Activated CD8-positive, alpha-beta memory T cell treated with anti-CD3 and anti-CD28 coated beads, Interleukin-2, amount 50 U/mL, for 48 hours (primary cell): ENCODE results near the gene CD300H.
A peak's percentile ranks its signal among the peaks of the same experiment; 100 is the strongest.
"Not testable (repeated sequence)": the region's sequence is repeated elsewhere in the genome, so short reads cannot be mapped to it uniquely, and the experiment has no call there.

Experiments used
- DNase-seq: peaks from one replicate; pipeline ENCODE4 v3.0.0-alpha.2; 2020

The CD300H gene

GRCh38 chr17:74525465-74525725 lies 41.9 kb downstream of the CD300H start:
- DNase-seq = no peak

GRCh38 chr17:74524653-74525464 lies 42.5 kb downstream of the CD300H start:
- peak; percentile 35 for DNase-seq

GRCh38 chr17:74523308-74523707 lies 44.0 kb downstream of the CD300H start:
- DNase-seq = peak; percentile 33

- peak; percentile 36 for DNase-seq
These were observed 44.8 kb downstream of the CD300H start for GRCh38 chr17:74522381-74523105.

- no peak for DNase-seq
These were observed 45.6 kb downstream of the CD300H start for GRCh38 chr17:74521701-74522201.

- no peak for DNase-seq
These were observed 46.4 kb downstream of the CD300H start for GRCh38 chr17:74520790-74521480.

GRCh38 chr17:74520016-74520434 lies 47.3 kb downstream of the CD300H start:
- no peak for DNase-seq

GRCh38 chr17:74518413-74518981 lies 48.8 kb downstream of the CD300H start:
- not testable (repeated sequence) for DNase-seq

GRCh38 chr17:74516561-74517328 lies 50.6 kb downstream of the CD300H start:
- DNase-seq = no peak

GRCh38 chr17:74515941-74516340 lies 51.4 kb downstream of the CD300H start:
- no peak for DNase-seq

GRCh38 chr17:74514632-74515334 lies 52.5 kb downstream of the CD300H start:
- DNase-seq = peak; percentile 75

- DNase-seq = peak; percentile 77
These were observed 53.2 kb downstream of the CD300H start for GRCh38 chr17:74513987-74514631.

- DNase-seq = peak; percentile 68
These were observed 54.7 kb downstream of the CD300H start for GRCh38 chr17:74512624-74513091.

GRCh38 chr17:74512036-74512435 lies 55.3 kb downstream of the CD300H start:
- no peak for DNase-seq
